ENCODE results near the gene KMT2E. TPM values are rescaled to one million over a fixed set of nuclear protein-coding genes. Genes with fewer than 3 reads are reported as not detected.

The KMT2E gene
- total RNA-seq, 1 donor, result 132 TPM

DNA sequence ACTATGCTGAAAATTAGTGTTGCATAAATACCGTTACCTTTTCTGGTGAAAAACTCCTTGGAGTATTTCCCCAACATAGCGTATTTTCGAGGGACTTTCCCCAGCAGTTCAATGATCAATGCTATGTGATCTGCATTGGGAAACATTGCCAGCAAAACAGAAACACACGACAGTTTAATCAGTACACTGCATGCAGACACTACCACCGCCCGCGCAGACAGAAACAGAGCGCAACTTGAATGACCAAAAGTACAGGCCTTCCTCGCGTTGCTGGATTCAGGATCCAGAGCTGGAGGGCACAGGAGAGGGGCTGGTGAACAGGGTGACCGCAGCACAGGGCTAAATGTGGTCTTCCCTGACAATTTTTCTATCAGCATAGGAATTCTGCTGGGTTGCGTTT, 111.7 kb downstream of the KMT2E start:
- no peak for DNase-seq (ENCODE audit: low read depth)
- TF ChIP-seq, protein P1, sequence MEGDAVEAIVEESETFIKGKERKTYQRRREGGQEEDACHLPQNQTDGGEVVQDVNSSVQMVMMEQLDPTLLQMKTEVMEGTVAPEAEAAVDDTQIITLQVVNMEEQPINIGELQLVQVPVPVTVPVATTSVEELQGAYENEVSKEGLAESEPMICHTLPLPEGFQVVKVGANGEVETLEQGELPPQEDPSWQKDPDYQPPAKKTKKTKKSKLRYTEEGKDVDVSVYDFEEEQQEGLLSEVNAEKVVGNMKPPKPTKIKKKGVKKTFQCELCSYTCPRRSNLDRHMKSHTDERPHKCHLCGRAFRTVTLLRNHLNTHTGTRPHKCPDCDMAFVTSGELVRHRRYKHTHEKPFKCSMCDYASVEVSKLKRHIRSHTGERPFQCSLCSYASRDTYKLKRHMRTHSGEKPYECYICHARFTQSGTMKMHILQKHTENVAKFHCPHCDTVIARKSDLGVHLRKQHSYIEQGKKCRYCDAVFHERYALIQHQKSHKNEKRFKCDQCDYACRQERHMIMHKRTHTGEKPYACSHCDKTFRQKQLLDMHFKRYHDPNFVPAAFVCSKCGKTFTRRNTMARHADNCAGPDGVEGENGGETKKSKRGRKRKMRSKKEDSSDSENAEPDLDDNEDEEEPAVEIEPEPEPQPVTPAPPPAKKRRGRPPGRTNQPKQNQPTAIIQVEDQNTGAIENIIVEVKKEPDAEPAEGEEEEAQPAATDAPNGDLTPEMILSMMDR (IDR thresholded peaks at IDR 0.05; ENCODE audit: insufficient read depth, low read length), result no peak

DNA sequence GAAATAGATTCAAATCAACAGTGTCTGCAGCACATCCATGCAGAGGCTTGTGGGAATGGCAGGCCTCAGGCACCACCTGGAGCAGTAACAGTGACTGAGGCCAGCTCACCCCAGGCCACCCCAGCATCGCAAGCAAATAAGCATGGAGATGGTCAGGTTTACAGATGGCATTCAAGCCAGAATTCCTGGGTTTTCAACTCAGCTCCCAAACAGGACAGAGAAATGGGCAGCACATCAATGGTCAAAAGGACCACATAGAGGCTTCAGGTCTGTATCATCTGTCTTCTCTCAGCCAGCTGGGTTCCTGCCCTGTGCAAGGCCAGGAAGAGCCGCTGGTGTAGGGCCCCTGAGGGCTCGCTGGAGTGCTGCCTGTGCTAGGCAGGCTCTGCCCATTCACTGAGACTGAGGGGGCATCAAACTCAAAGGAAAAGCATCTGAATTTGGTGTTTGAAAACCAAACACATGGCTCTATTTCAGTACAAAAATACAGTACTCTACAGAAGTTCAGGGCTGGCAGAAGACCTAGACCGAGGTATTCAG, 112.5 kb downstream of the KMT2E start:
- no peak for DNase-seq (ENCODE audit: low read depth)
- H3K4me3 ChIP-seq (ENCODE audit: low read depth, low read length), result no peak overlapping the region
- TF ChIP-seq, protein P1 (IDR thresholded peaks at IDR 0.05; ENCODE audit: insufficient read depth, low read length), result no peak

More for the DNA sequence above, 111.7 kb downstream of the KMT2E start:
- H3K4me3 ChIP-seq (ENCODE audit: low read depth, low read length), result no peak overlapping the region

DNA sequence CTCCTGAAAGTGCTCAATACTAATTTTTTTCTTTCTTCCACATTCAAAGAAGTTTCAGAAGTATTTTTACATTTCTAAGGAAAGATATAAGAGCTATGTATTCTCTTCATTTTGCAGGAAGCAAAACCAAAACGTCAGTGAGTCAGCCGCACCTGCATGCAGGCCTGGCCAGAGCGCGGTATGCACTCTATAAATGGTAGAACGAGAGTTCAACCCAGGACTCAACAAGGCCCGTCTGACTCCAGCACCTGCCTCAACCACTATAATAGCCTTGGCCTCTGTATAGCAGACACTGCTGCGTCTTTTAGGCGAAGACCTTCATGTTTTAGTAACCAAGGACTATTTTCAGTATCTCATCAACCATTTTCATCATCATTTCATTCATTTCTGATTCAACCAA, 113.2 kb downstream of the KMT2E start:
- no peak for DNase-seq (ENCODE audit: low read depth)
- TF ChIP-seq, protein P1 (IDR thresholded peaks at IDR 0.05; ENCODE audit: insufficient read depth, low read length), result no peak

DNA sequence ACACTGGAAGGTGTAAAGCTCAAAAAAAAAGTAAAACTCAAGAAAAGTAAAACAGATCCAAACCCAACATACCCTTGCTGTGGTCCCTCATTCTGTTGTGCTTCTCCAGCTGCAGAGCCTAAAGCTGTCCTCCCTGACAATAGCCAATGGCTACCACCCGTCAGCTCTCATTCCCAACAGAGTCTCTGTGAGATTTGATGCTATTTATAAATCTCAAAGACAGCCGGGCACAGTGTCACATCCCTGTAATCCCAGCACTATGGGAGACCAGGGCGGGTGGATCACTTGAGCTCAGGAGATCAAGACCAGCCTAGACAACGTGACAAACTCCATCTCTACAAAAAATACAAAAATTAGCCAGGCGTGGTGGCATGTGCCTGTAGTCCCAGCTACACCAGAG, 116.0 kb downstream of the KMT2E start:
- H3K4me3 ChIP-seq (ENCODE audit: low read depth, low read length), result no peak overlapping the region
- no peak for DNase-seq (ENCODE audit: low read depth)
- TF ChIP-seq, protein P1 (IDR thresholded peaks at IDR 0.05; ENCODE audit: insufficient read depth, low read length), result no peak

More for the DNA sequence above, 113.2 kb downstream of the KMT2E start:
- H3K4me3 ChIP-seq (ENCODE audit: low read depth, low read length), result no peak overlapping the region

DNA sequence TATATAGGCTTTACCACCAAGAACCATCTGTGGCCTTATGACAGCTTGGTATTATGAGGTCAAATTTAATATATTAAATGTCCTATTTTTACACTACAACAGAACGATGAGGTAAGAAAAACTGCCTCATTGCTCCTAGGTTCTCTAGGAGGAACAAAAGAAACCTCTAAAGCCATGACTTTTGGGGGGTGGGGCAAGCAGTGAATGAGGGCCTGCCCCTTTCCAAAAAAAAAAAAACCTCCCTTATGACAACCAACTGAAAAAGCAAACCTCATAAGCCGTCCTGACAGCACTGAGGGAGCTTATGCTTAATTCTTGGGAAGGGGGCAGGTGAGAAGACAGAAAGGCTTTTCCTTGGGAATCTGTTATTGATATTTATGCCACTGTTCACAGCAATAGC, 116.6 kb downstream of the KMT2E start:
- no peak overlapping the region for H3K4me3 ChIP-seq (ENCODE audit: low read depth, low read length)
- TF ChIP-seq, protein P1 (IDR thresholded peaks at IDR 0.05; ENCODE audit: insufficient read depth, low read length), result no peak
- DNase-seq (ENCODE audit: low read depth), result no peak

DNA sequence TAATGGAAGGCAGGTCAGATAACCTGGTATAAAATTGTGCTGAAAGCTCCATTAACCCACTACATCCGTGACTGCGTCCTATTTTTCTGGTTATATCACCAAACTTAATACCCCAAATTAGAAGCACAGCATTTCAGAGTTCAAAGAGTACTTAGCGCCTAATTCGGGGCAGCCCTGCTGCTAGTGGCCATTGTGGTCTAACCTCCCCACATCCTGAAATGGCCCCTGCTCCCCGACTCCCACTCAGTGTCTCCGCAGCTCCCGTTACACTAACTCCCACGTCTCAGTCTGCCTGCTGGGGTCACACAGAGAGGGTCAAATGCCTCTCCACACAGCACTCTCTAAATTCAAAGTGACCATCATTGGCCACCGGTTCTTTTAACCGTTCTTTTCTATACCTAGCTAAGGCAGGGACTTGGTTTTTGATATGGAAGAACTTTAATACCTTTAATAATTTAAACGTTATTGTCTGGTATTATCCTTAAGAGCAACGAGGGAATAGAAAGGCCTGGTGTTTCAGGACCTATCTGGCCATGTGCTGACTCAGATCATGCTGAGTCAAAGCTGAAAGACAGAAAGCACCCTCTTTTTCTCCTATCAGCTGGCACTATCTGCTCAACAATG, 117.1 kb downstream of the KMT2E start:
- TF ChIP-seq, protein P1 (IDR thresholded peaks at IDR 0.05; ENCODE audit: insufficient read depth, low read length), result no peak
- DNase-seq (ENCODE audit: low read depth), result peak; percentile 26
- H3K4me3 ChIP-seq (ENCODE audit: low read depth, low read length), result no peak overlapping the region

DNA sequence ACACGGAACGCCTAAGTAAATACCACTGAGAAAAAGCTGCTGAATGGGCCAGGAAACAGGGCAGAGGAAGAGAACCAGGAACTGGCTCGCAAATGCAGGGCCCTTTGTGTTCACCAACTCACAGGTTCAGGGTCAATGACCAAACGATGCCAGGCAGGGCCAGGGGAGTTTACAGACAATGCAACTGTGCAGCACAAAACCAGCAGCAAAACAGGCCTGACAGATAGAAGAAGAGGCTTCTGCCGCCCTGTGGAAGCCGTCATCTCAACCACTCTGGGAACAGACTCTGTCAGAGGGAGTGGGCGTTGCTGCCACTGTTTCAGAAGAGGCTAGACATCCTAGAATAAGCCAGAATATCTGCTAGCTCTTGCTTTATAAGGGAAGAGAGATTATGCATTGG, 117.9 kb downstream of the KMT2E start:
- no peak overlapping the region for H3K4me3 ChIP-seq (ENCODE audit: low read depth, low read length)
- no peak for DNase-seq (ENCODE audit: low read depth)
- TF ChIP-seq, protein P1 (IDR thresholded peaks at IDR 0.05; ENCODE audit: insufficient read depth, low read length), result no peak

Measured in fibroblast of the aortic adventitia (primary cell).